ACHN (cell line): Measurements from ENCODE around the gene TMPRSS9.

Experiments used
- DNase-seq: peaks from one replicate; pipeline ENCODE4 v3.0.0-alpha.2; 2015
- in situ Hi-C: cut with HindIII; loops from 2 replicates; pipeline ENCODE4 v1.10.0; 2017; ENCODE audit warnings: low sequenced_read_pairs, low pct_ligation_motif_present, low pct_unique_long_range_greater_than_20kb

Gene TMPRSS9

GRCh38 chr19:2424686-2425621, 64.9 kb downstream of the TMPRSS9 start:
- in situ Hi-C loops: loop anchor here (25.0 kb wide), 1 partner anchor 188 kb away; the partner anchor contains the start of genes AMH, PLEKHJ1 and SF3A2
- no peak for DNase-seq

- DNase-seq: no peak
- in situ Hi-C loops: no loop called here
Measured at GRCh38 chr19:2425622-2426581, 65.8 kb downstream of the TMPRSS9 start.

- DNase-seq: peak; percentile 41
- in situ Hi-C loops: no loop called here
Measured at GRCh38 chr19:2426611-2427428, 66.8 kb downstream of the TMPRSS9 start.

GRCh38 chr19:2427429-2428320, 67.6 kb downstream of the TMPRSS9 start, which contains the start of gene TIMM13:
Gene TIMM13 (minus strand): TSS chr19:2427586. CDS start chr19:2427533, 53 bp downstream.
- in situ Hi-C loops: no loop called here
- DNase-seq: peak; percentile 94

- in situ Hi-C loops: no loop called here
- no peak for DNase-seq
Measured at GRCh38 chr19:2428321-2428690, 68.2 kb downstream of the TMPRSS9 start.

- in situ Hi-C loops: no loop called here
- no peak for DNase-seq
Measured at GRCh38 chr19:2428756-2429711, 69.0 kb downstream of the TMPRSS9 start.

GRCh38 chr19:2429917-2430535, 70.0 kb downstream of the TMPRSS9 start:
- in situ Hi-C loops: no loop called here
- DNase-seq: no peak

- in situ Hi-C loops: no loop called here
- DNase-seq: no peak
Measured at GRCh38 chr19:2431318-2432055, 71.4 kb downstream of the TMPRSS9 start.

- no peak for DNase-seq
- in situ Hi-C loops: no loop called here
Measured at GRCh38 chr19:2432131-2432848, 72.2 kb downstream of the TMPRSS9 start.

- in situ Hi-C loops: no loop called here
- DNase-seq: no peak
Measured at GRCh38 chr19:2433854-2434253, 73.8 kb downstream of the TMPRSS9 start.

GRCh38 chr19:2434267-2434666, 74.2 kb downstream of the TMPRSS9 start:
- DNase-seq: no peak
- in situ Hi-C loops: no loop called here

- in situ Hi-C loops: no loop called here
- DNase-seq: no peak
Measured at GRCh38 chr19:2434721-2435265, 74.7 kb downstream of the TMPRSS9 start.

- DNase-seq: no peak
- in situ Hi-C loops: no loop called here
Measured at GRCh38 chr19:2436384-2436783, 76.3 kb downstream of the TMPRSS9 start.

GRCh38 chr19:2436926-2437325, 76.9 kb downstream of the TMPRSS9 start:
- DNase-seq: no peak
- in situ Hi-C loops: no loop called here

- in situ Hi-C loops: no loop called here
- DNase-seq: no peak
Measured at GRCh38 chr19:2438178-2438577, 78.1 kb downstream of the TMPRSS9 start.
